SK-N-SH (cell line): ENCODE measurements around the gene TMEM259. TPM values are rescaled to one million over a fixed set of nuclear protein-coding genes. Genes with fewer than 3 reads are reported as not detected.

ENCODE experiments used
- CTCF ChIA-PET: fragments of 300-600, 350-600 bp; formaldehyde crosslinking; extraction: SDS; loops from one replicate; lab custom pipeline; 2021; lab: Yijun Ruan, JAX
- POLR2A ChIA-PET: fragments of 350-600 bp; sonication (Branson Sonifier 250); formaldehyde crosslinking; extraction: SDS; loops from one replicate; lab custom pipeline; 2020; ENCODE audit warnings: antibody characterized with exemption, inconsistent platforms; lab: Yijun Ruan, JAX
- DNase-seq: peaks from one replicate; pipeline ENCODE4 v3.0.0; 2012
- H2AFZ ChIP-seq: fragments of 200-600 bp; sonication (generic); 2 replicates; pipeline ENCODE4 v1.8.1; 2016; ENCODE audit warnings: antibody characterized with exemption, mild to moderate bottlenecking, low read depth
- H3F3A ChIP-seq: fragments of 200-600 bp; sonication (generic); replicated peaks from 2 replicates; pipeline ENCODE3; 2016; ENCODE audit warnings: antibody characterized with exemption, mild to moderate bottlenecking; ENCODE audit not compliant: insufficient read depth
- H3K27ac ChIP-seq, 2 experiments: fragments of 200-500 bp in 1 of 2; fragments of 200-600 bp in 1 of 2; sonication (Bioruptor generic) in 1 of 2; sonication (generic), shearing (Covaris generic) in 1 of 2; 2 replicates each; pipeline versions ENCODE4 v1.5.1 to v1.6.1; 2014 to 2016; ENCODE audit warnings: low read depth in 2 of 2, inconsistent platforms in 1 of 2, low read length in 1 of 2, mild to moderate bottlenecking in 1 of 2, mixed read lengths in 1 of 2
- H3K27me3 ChIP-seq: fragments of 200-600 bp; sonication (generic), shearing (Covaris generic); 2 replicates; pipeline ENCODE4 v1.6.1; 2016; ENCODE audit warnings: mixed run types; ENCODE audit not compliant: insufficient read depth
- H3K36me3 ChIP-seq, 2 experiments: fragments of 200-500 bp in 1 of 2; fragments of 200-600 bp in 1 of 2; sonication (Bioruptor generic) in 1 of 2; sonication (generic) in 1 of 2; replicated peaks in 1 of 2; 2 replicates each; pipeline versions ENCODE3 to v1.5.1; 2014 to 2016; ENCODE audit warnings: low read length in 1 of 2, mild to moderate bottlenecking in 1 of 2; ENCODE audit not compliant: insufficient read depth in 2 of 2, control insufficient read depth in 1 of 2
- H3K4me1 ChIP-seq, 2 experiments: fragments of 200-500 bp in 1 of 2; fragments of 200-600 bp in 1 of 2; sonication (Bioruptor generic) in 1 of 2; sonication (generic), shearing (Covaris generic) in 1 of 2; 2 replicates each; pipeline versions ENCODE4 v1.5.1 to v1.6.1; 2014 to 2016; ENCODE audit warnings: low read depth in 1 of 2, low read length in 1 of 2, mixed run types in 1 of 2; ENCODE audit not compliant: insufficient read depth in 2 of 2, control insufficient read depth in 1 of 2
- H3K4me2 ChIP-seq: fragments of 200-600 bp; sonication (generic), shearing (Covaris generic); 2 replicates; pipeline ENCODE4 v1.6.1; 2017; ENCODE audit warnings: mixed run types
- H3K4me3 ChIP-seq, 2 experiments: fragments of 200-500 bp in 1 of 2; fragments of 200-600 bp in 1 of 2; sonication (Bioruptor generic) in 1 of 2; sonication (generic), shearing (Covaris generic) in 1 of 2; 2 replicates each; pipeline versions ENCODE4 v1.5.1 to v1.8.1; 2014 to 2016; ENCODE audit warnings: low read depth in 2 of 2, inconsistent platforms in 1 of 2, low read length in 1 of 2, mild to moderate bottlenecking in 1 of 2, mixed read lengths in 1 of 2, moderate library complexity in 1 of 2
- H3K79me2 ChIP-seq: fragments of 200-600 bp; sonication (generic); 2 replicates; pipeline ENCODE4 v1.8.1; 2017; ENCODE audit warnings: mild to moderate bottlenecking; ENCODE audit not compliant: insufficient read depth
- H3K9ac ChIP-seq: fragments of 200-600 bp; sonication (generic); 2 replicates; pipeline ENCODE4 v1.6.1; 2017; ENCODE audit warnings: mixed run types
- H3K9me2 ChIP-seq: fragments of 200-600 bp; sonication (generic); 2 replicates; pipeline ENCODE4 v1.6.1; 2017; ENCODE audit warnings: mixed run types
- H3K9me3 ChIP-seq: fragments of 200-600 bp; sonication (generic); 2 replicates; pipeline ENCODE4 v1.6.1; 2017; ENCODE audit warnings: mixed run types, mild to moderate bottlenecking, moderate library complexity
- H4K20me1 ChIP-seq: fragments of 200-600 bp; sonication (generic); 2 replicates; pipeline ENCODE4 v1.6.1; 2017; ENCODE audit warnings: mild to moderate bottlenecking, mixed run types; ENCODE audit not compliant: insufficient read depth
- CTCF ChIP-seq: fragments of 200-600 bp; sonication (generic); IDR thresholded peaks from 2 replicates; pipeline ENCODE4 v1.6.1; 2017; ENCODE audit warnings: antibody characterized with exemption, mild to moderate bottlenecking, moderate library complexity
- FOXM1 ChIP-seq: IDR thresholded peaks from 2 replicates; pipeline ENCODE4 v1.4.0; 2012; ENCODE audit warnings: low read depth, mild to moderate bottlenecking
- GABPA ChIP-seq: IDR thresholded peaks from 2 replicates; pipeline ENCODE4 v1.4.0; 2012; ENCODE audit warnings: low read depth, mild to moderate bottlenecking
- RCOR1 ChIP-seq: fragments of 150-350 bp; IDR thresholded peaks from 2 replicates; pipeline ENCODE4 v1.6.1; 2017; ENCODE audit warnings: antibody characterized with exemption, low read length
- SMC3 ChIP-seq: IDR thresholded peaks from 2 replicates; pipeline ENCODE4 v1.6.1; 2012; ENCODE audit warnings: low read depth, low read length, improper control_type of control experiment
- USF1 ChIP-seq: IDR thresholded peaks from 2 replicates; pipeline ENCODE4 v1.4.0; 2012; ENCODE audit warnings: low read depth, borderline replicate concordance
- ZBTB33 ChIP-seq: IDR thresholded peaks from 2 replicates; pipeline ENCODE4 v1.4.0; 2012; ENCODE audit warnings: low read depth, borderline replicate concordance
- WGBS: methylation state at CpG from one replicate; pipeline ENCODE4 v1.1.6; 2017; ENCODE audit warnings: low lambda C conversion rate; 5-methylcytosine and 5-hydroxymethylcytosine counted together
- polyA plus RNA-seq, 3 experiments: library from polyadenylated mRNA; depleted of rRNA; stranded (reverse); fragments of >200 nt; gene quantifications; 2 replicates each; pipeline ENCODE4 v1.2.3, GENCODE V29; 2012

The TMEM259 gene
- polyA plus RNA-seq, 1 of the 3 experiments (the other 2 are of a cell fraction) = 138 TPM

- Histone ChIP-seq H3K4me3 (no peak overlapping the region; a peak in 1 of 4 replicates), H3K9me3 (no peaks in the 10 kb centered on the region), H3K9me2 (no peaks in the 10 kb centered on the region), H3K4me2 (no peak overlapping the region), H3K4me1 (no peaks in the 10 kb centered on the region), H3K9ac (no peak overlapping the region), H3K27ac (no peak overlapping the region), H3K79me2 (no peaks in the 10 kb centered on the region), H3K27me3 (no peaks in the 10 kb centered on the region), H3F3A (peaks cover 9% of the 10 kb centered on the region), H4K20me1 (no peaks in the 10 kb centered on the region), H3K36me3 (peaks cover 17 to 34% of the 10 kb centered on the region in 2 experiments), H2AFZ (no peak overlapping the region)
- ChIA-PET CTCF (interaction anchor here (1.6 to 3.8 kb wide), 2 partner anchors 11 to 48 kb away, joined by 5 to 30 read pairs; partner anchors contain the start of gene WDR18), POLR2A (no interaction called here)
- peak; percentile 72 for DNase-seq
- 98% methylated on average over 14 of the region's 14 CpGs for WGBS
- TF ChIP-seq CTCF (peak; percentile 77), USF1 (no peak), SMC3 (no peak)
Measured at GRCh38 chr19:970695-971094, 50.2 kb downstream of the TMEM259 start.

- TF ChIP-seq FOXM1 = no peak
- TF ChIP-seq RCOR1 = no peak
- TF ChIP-seq ZBTB33 = no peak
- no peak for TF ChIP-seq GABPA
- TF ChIP-seq, all 33 proteins: peak for 0
- ChIA-PET POLR2A (no interaction called here), CTCF (interaction anchor here (1.2 kb wide), 1 partner anchor 35 kb away, joined by 3 read pairs; no protein-coding TSS in a partner anchor)
- H3K4me1 ChIP-seq = no peaks in the 10 kb centered on the region
- no peaks in the 10 kb centered on the region for H4K20me1 ChIP-seq
- H3K27me3 ChIP-seq = no peaks in the 10 kb centered on the region
- no peaks in the 10 kb centered on the region for H3K9me3 ChIP-seq
- H3K4me3 ChIP-seq = no peak overlapping the region
- no peak for DNase-seq
- H3K36me3 ChIP-seq = peaks cover 20 to 38% of the 10 kb centered on the region in 2 experiments
- no peak overlapping the region for H3K27ac ChIP-seq
- 93% methylated on average over 9 of the region's 17 CpGs for WGBS
- no peak overlapping the region for H3K9ac ChIP-seq
- no peak overlapping the region for H2AFZ ChIP-seq
- H3K79me2 ChIP-seq = no peaks in the 10 kb centered on the region
- peaks cover 6% of the 10 kb centered on the region for H3F3A ChIP-seq
- no peak overlapping the region for H3K4me2 ChIP-seq
- no peaks in the 10 kb centered on the region for H3K9me2 ChIP-seq
Measured at GRCh38 chr19:966485-967088, 54.3 kb downstream of the TMEM259 start.
